ENCODE measurements around the gene DNAJC1. TPM values are rescaled to one million over a fixed set of nuclear protein-coding genes. Genes with fewer than 3 reads are reported as not detected.

The DNAJC1 gene
- total RNA-seq, 2 experiments from 2014 or later: 16.8 to 19.3 TPM

DNA sequence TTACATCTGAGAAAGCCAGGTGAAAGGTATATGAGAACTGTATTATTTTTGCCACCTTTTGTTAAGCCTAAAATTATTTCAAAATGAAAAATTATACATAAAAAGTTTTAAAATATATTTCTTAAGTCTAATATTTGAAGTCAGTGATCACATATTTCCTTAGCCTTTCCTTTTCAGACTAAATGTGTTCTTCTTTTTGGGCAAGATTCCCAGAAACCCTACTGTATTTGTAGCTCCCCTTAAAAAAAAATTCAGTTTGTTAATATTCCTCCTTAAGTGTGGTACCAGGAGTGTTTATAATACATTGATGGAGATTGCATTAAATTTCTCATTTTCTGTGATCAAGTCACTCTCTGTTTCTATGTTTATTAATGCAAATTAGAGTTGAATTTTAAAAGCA, 22.8 kb downstream of the DNAJC1 start:
- ChIA-PET POLR2A (no interaction called here), CTCF (no interaction called here)
- DNase-seq (no peak), ATAC-seq (ENCODE audit: poor library complexity) (no peak)
- no peaks in the 10 kb centered on the region for H3K9me3 ChIP-seq (ENCODE audit: control insufficient read depth in 1 of 2, insufficient read depth in 1 of 2, low read length in 2 of 2)
- no peak overlapping the region for H3K4me3 ChIP-seq (ENCODE audit: low read length)
- Mint-ChIP-seq H3K9me3 (no peaks in the 10 kb centered on the region), H3K4me1 (ENCODE audit: low read depth) (peaks cover 10% of the 10 kb centered on the region), H3K4me3 (no peak overlapping the region), H3K27ac (no peak overlapping the region), H3K36me3 (ENCODE audit: low read depth) (no peaks in the 10 kb centered on the region), H3K27me3 (no peaks in the 10 kb centered on the region)
- no peaks in the 10 kb centered on the region for H3K27me3 ChIP-seq (ENCODE audit: control insufficient read depth in 1 of 2, insufficient read depth in 2 of 2, low read length in 2 of 2)
- H3K27ac ChIP-seq (ENCODE audit: low read depth in 1 of 2, low read length in 2 of 2): no peak overlapping the region
- no peaks in the 10 kb centered on the region for H3K36me3 ChIP-seq (ENCODE audit: insufficient read depth, low read length)
- intact Hi-C loops (cut with DNase I, micrococcal nuclease): no loop called here
- TF ChIP-seq, protein P1, sequence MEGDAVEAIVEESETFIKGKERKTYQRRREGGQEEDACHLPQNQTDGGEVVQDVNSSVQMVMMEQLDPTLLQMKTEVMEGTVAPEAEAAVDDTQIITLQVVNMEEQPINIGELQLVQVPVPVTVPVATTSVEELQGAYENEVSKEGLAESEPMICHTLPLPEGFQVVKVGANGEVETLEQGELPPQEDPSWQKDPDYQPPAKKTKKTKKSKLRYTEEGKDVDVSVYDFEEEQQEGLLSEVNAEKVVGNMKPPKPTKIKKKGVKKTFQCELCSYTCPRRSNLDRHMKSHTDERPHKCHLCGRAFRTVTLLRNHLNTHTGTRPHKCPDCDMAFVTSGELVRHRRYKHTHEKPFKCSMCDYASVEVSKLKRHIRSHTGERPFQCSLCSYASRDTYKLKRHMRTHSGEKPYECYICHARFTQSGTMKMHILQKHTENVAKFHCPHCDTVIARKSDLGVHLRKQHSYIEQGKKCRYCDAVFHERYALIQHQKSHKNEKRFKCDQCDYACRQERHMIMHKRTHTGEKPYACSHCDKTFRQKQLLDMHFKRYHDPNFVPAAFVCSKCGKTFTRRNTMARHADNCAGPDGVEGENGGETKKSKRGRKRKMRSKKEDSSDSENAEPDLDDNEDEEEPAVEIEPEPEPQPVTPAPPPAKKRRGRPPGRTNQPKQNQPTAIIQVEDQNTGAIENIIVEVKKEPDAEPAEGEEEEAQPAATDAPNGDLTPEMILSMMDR (IDR thresholded peaks at IDR 0.05): no peak
- H3K4me1 ChIP-seq (ENCODE audit: insufficient read depth, low read length): no peaks in the 10 kb centered on the region

DNA sequence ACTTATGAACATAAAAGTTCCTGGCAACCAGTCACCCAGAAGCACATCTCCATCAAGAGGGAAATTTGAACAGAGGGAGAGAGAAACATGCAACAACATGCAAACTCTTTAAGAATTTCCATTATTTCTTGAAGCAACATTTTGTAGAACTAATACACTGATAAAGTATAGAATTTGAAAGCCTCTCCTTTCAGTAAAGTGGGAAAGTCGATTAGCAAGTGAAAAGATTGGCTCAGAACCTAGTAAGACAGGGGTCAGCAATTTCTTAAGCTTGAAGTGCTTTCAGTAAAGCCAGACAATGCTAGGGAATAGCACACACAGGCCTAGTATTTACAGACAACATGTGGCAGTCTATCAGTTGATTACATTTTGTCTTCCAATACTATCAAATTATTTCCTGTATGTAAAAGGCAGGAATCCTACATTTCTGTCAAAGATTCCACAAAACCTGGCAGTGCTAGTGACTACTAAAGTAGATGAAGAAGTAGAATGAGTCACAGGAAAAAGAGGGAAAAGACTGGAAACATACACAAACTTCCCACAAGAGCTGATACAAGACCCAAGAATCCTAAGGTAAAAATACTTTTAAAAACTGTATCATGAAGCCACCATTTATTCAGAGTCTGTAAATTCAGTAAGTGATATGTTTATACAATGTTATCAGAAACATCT, 25.2 kb downstream of the DNAJC1 start:
- TF ChIP-seq, protein P1 (IDR thresholded peaks at IDR 0.05): no peak
- H3K36me3 Mint-ChIP-seq (ENCODE audit: low read depth): no peaks in the 10 kb centered on the region
- H3K27ac Mint-ChIP-seq: no peak overlapping the region
- H3K4me1 Mint-ChIP-seq (ENCODE audit: low read depth): peaks cover 11% of the 10 kb centered on the region
- no peaks in the 10 kb centered on the region for H3K9me3 ChIP-seq (ENCODE audit: control insufficient read depth in 1 of 2, insufficient read depth in 1 of 2, low read length in 2 of 2)
- intact Hi-C loops (cut with DNase I, micrococcal nuclease): no loop called here
- no peaks in the 10 kb centered on the region for H3K36me3 ChIP-seq (ENCODE audit: insufficient read depth, low read length)
- H3K27me3 Mint-ChIP-seq: no peaks in the 10 kb centered on the region
- no peaks in the 10 kb centered on the region for H3K27me3 ChIP-seq (ENCODE audit: control insufficient read depth in 1 of 2, insufficient read depth in 2 of 2, low read length in 2 of 2)
- ATAC-seq (ENCODE audit: poor library complexity) (no peak), DNase-seq (no peak)
- H3K4me3 Mint-ChIP-seq: no peak overlapping the region
- ChIA-PET CTCF (no interaction called here), POLR2A (interaction anchor here (0.6 kb wide), 1 partner anchor 740 kb away, joined by 4 read pairs; no protein-coding TSS in a partner anchor)
- no peak overlapping the region for H3K27ac ChIP-seq (ENCODE audit: low read depth in 1 of 2, low read length in 2 of 2)
- no peaks in the 10 kb centered on the region for H3K4me1 ChIP-seq (ENCODE audit: insufficient read depth, low read length)
- no peaks in the 10 kb centered on the region for H3K9me3 Mint-ChIP-seq
- no peak overlapping the region for H3K4me3 ChIP-seq (ENCODE audit: low read length)

DNA sequence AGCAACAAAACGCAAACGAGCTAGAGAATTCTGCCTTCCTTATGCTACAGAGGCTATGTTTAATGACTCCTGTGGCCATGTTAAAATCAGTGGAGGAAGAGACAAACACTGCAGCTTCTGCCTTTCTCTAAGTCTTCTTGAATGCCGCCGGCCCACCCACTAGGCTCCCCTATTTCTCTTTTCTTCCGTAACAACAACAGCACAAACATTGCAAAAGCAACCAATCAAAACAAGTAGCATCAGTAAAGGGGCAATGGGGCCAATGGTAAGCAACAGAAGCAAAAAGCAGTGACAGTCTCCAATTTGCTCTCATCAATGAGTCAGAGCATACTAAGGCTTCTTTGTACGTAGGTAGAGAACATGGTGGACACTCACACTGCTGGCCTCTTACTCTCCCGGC, 26.8 kb downstream of the DNAJC1 start:
- no peak overlapping the region for H3K4me3 ChIP-seq (ENCODE audit: low read length)
- Mint-ChIP-seq H3K27ac (no peak overlapping the region), H3K27me3 (no peaks in the 10 kb centered on the region), H3K4me1 (ENCODE audit: low read depth) (peaks cover 15% of the 10 kb centered on the region), H3K4me3 (no peak overlapping the region), H3K36me3 (ENCODE audit: low read depth) (no peaks in the 10 kb centered on the region), H3K9me3 (no peaks in the 10 kb centered on the region)
- no peak overlapping the region for H3K27ac ChIP-seq (ENCODE audit: low read depth in 1 of 2, low read length in 2 of 2)
- no peak for DNase-seq
- TF ChIP-seq, protein P1 (IDR thresholded peaks at IDR 0.05): no peak
- ATAC-seq (ENCODE audit: poor library complexity): no peak
- H3K9me3 ChIP-seq (ENCODE audit: control insufficient read depth in 1 of 2, insufficient read depth in 1 of 2, low read length in 2 of 2): no peaks in the 10 kb centered on the region
- H3K36me3 ChIP-seq (ENCODE audit: insufficient read depth, low read length): no peaks in the 10 kb centered on the region
- CTCF ChIA-PET: no interaction called here
- no peaks in the 10 kb centered on the region for H3K4me1 ChIP-seq (ENCODE audit: insufficient read depth, low read length)
- POLR2A ChIA-PET: no interaction called here
- H3K27me3 ChIP-seq (ENCODE audit: control insufficient read depth in 1 of 2, insufficient read depth in 2 of 2, low read length in 2 of 2): no peaks in the 10 kb centered on the region
- intact Hi-C loops (cut with DNase I, micrococcal nuclease): no loop called here

Data from CD4-positive, alpha-beta T cell (primary cell).